NT2/D1 (cell line): ENCODE data around the gene PDSS2.

ENCODE experiments used
- SUZ12 ChIP-seq: IDR thresholded peaks from 2 replicates; pipeline ENCODE4 v1.6.1; 2011; ENCODE audit not compliant: insufficient read length, insufficient read depth; ENCODE audit errors: extremely low read depth
- ZNF274 ChIP-seq: IDR thresholded peaks from 2 replicates; pipeline ENCODE4 v1.6.1; 2011; ENCODE audit warnings: mild to moderate bottlenecking, low read depth, low read length

DNA sequence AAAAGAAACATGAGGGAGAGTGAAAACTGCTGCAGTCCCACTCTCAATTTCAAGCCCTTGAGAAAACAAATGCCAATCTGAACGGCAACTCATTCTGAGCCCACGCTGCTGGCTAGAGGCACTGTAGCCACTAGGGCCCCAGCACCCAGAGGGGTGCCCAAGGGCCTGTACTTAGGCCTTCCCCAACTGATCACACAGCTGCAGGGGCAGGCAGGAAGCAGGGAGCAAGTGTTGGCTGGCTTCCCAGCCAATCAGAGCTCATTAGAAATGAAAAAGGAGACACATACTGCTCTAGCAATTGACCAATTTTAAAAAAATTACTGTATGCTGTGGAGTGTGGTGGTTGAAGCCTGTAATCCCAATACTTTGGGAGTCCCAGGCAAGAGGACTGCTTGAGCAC lies 340.4 kb downstream of the PDSS2 start:
- TF ChIP-seq ZNF274 (no peak), SUZ12 (no peak)
